Cerebellar cortex (tissue), 1 donor: ENCODE measurements around the gene AMFR.
"Not testable (repeated sequence)": the region's sequence is repeated elsewhere in the genome, so short reads cannot be mapped to it uniquely, and the experiment has no call there.

Source experiments
- DNase-seq: peaks from one replicate; pipeline ENCODE4 v3.0.0-alpha.2; 2015; ENCODE audit warnings: low spot score

AMFR gene

DNA sequence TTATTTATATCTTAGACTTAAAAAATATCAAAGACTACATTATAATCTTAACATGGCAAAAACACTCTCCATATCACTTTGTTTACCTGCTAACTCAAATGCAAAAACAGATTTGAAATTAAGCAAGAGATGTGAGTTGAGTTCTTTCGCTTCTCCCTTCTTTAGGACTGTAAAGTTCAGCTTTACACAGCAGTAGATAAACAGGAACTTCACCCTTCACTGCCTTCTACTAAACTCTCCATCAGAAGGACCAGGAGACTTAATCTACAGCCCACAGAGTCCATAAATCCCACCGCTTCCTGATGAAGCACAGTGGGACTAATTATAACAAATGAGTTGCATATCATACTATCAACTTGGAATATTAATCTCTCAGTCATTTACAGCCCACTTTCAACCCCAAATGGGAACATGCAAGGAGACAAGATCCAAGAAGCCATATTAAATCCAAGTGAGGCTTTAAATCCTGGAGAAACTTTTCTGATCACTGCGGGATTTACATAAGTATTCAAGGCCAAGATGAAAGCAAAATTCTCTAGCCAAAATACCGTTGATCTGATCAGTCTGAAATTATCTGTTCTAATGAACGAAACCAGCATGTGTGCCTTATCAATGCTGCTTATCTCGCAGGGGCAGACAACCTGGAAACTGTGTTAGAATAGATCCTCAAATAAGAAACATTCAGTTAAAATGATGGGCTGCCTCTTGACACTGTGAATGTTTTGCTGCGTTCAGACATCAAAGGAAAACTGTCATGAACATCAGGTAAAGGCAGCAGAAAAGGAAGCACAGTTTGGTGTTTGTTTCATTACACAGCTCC lies 1.6 kb downstream of the AMFR start:
- peak; percentile 25 for DNase-seq

DNA sequence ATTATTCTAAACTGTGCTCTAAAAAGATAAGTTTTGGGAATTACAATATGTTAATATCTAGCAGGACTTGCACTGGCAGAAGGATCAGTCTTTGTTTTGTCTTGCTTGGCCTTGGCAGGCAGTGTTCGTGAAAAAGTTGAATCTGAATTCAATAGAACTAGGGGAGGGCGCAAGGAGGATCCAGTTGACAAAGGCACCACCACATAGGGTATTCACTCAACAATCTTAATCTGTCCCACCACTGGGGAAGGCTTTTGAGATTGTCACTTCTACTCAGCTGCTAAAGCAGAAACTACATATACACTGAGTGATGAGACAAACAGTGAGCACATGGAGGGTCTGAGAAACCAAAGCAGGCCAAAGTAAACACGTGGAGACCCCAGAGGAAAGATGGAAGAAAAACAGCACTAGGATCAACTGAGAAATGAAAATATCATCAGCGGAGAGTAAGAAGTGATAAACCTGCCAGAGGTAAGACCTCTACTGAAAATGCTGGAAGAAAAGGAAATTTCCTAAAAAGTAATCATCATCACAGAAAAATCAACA lies 2.4 kb downstream of the AMFR start:
- no peak for DNase-seq

DNA sequence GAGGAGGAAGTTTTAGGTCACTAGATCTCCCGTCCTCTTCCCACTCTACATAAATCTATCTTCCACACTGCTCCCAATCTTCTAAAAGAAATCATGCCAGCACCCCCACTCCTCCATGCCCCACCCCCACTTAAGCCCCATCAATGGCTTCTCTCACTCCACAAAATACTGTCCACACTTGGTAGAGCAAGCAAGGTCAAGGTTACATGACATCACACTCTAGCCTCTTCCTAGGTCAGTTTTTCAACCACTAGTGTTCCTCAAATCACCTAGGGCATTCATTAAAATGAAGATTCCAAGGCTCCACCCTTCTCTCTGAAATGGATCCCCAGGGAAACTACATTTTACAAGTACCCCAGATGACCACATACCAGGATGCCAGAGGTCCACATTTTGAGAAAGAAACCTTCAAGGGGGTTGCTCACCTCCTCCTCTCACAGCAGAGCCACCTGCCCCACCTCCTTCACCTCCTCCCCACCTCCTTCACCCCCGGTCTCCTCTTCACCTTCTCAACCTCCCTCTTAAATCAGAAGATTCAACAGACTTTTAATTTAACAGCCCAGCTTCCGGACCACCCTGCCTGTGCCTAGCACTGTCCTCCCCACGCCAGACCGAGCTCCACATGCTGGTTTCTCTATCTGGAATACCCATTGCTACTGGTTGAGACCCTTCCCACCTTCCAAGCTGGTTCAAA lies 3.2 kb downstream of the AMFR start:
- DNase-seq, result no peak

DNA sequence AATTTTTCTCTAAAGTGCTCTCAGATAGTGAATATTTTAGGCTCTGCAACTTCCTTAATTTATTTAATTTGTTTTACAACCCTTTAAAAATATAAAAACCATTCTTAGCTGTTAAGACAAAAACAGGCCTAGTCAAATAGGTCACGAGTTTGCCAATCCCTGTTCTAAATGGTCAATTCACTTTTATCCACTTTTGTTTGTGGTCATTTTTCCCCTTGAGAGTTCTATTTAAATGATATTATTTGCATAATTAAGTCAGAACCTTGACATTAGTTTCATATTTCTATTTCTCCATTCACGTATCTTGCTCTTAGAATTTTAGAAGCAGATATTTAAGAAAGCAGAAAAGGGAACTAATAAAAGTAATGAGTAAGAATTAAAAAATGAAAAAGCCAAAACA lies 4.0 kb downstream of the AMFR start:
- DNase-seq, result no peak

DNA sequence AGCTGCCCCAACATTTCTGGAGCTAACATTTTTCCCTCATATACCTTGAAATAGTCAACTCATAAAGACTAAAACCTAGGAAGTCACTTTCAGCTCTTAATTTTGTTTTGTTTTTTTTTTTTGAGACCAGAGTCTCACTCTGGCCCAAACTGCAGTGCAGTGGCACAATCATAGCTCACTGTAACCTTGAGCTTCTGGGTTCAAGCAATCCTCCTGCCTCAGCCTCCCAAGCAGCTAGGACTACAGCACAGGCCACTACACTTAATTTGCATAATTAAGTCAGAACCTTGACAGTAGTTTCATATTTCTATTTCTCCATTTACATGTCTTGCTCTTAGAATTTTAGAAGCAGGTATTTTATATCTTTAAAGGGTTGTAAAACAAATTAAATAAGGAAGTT lies 4.7 kb downstream of the AMFR start:
- no peak for DNase-seq

DNA sequence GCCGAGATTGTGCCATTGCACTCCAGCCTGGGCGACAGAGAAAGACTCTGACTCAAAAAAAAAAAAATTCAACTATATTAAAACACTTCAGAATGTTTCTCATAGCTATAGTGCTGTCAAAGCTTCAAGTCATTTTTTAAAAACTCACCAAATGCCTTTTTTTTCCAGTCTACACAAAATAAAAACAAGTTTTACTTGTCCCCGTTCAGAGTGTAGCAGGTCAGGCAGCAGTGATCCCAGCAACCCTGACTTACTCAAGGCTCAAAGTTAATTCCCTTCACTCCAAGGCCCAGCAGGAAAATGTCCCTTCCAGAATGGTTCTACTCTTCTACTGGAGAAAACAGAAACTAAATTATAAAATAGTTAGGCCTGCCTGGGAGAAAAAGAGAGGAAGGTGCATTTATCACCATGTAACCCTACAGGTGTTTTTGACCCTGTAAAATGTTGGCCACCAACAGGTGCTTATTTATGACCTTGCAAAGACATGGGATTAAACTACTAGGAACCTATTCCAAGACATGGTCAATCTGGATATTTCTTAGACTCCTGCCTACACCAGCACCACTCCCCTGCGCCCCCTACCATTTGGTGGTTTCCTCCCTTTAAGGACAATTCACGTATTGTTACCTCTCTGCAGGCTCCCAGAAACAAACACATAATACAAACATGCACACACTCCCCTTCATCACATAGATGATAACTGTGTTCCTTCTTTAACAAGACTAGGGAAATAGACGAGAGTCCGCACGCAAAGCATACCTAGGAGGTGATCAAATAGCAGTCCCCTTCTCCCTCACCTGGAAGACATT lies 5.4 kb downstream of the AMFR start:
- no peak for DNase-seq

DNA sequence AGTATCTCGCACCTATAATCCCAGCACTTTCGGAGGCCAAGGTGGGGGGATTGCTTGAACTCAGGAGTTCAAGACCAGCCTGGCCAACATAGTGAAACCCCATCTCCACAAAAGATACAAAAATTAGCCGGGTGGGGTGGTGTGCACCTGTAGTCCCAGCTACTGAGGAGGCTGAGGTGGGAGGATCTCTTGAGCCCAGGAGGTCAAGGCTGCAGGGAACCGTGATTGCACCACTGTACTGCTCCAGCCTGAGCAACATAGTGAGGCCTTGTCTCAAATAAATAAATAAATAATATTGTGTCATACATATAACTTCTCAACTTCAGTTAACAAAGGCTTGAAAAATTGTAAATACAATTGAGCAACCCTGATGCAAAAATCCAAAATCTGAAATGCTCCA lies 8.2 kb downstream of the AMFR start:
- no peak for DNase-seq

DNA sequence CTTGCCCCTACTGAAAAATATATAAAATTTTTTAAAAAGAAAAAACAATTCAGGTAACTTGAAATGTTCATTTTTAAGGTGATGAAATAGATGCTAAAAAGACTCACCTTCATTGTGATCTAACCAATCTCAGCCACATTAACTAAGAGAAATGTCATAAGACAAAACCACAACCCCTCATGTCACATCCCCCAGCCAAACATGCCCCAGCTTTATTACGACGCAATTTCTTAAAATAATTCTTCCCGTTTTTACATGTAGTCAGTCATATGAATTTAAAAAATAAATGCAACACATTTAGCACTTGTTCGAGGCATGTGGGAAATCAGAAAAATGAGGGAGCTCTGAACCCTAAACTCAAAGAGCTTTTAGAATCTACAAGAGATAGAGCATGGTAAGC lies 9.5 kb downstream of the AMFR start:
- no peak for DNase-seq

DNA sequence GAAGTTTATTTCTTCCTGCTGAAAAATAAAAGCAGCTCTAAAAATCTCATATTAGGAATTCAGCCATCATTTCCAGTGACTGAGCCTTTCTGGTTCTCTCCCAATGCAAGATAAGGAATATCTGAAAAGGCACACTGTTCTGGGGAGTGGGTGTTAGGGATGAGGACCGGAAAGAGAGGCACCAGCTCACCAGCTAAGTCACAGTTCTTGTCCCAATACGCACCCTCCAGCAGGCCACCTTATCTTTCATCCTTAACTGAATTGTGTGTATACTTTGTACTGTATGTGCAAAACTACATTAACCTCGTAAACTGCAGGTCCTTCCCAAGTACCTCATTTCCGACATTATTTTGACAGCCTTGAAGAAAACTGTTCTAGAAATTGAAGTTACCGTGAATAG lies 11.0 kb downstream of the AMFR start:
- DNase-seq, result no peak

DNA sequence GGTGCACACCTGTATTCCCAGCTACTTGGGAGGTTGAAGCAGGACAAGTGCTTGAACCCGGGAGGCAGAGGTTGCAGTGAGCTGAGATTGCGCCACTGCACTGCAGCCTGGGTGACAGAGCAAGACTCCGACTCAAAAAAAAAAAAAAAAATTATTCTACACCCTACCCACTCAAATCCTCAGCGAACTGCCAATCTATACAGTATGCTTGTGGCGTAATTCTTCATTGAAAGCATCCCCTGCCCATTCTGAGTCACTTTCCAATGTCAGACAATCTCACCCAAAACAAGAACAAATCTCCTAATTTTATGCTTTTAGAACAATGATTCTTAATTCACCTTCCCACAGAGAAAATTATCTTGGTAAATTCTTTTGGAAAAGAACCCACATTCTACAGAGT lies 12.0 kb downstream of the AMFR start:
- DNase-seq, result no peak

DNA sequence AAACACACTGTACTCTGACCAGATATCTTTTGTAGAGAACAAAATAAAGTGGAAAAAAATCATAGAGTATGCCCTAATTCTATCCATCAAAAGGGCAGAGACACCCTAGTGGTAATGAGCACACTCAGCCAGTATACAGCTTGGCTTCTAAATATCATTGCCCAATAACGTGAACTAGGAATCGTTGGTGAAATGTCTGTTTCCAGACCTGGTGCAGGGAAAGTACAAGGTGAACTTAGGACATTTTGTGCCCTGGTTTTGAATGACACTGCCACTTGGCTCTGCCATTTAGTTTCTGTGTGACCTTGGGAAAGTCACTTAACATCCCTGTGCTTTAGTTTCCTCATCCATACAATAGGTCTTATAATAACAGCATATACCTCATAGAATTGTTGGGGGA lies 13.7 kb downstream of the AMFR start:
- DNase-seq, result no peak

DNA sequence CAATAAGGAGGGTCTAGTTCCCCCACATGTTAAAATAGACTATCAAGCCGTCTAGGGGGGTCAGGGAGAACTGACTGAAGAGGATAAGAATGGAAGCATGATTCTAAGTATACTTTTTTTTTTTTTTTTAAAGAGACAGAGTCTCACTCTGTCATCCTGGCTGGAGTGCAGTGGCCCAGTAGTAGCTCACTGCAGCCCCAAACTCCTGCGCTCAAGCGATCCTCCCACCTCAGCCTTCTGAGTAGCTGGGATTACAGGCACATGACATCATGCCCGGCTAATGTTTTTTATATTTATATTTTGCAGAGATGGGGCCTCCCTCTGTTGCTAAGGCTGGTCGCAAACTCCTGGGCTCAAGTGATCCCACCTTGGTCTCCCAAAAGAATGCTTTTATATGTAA lies 14.2 kb downstream of the AMFR start:
- no peak for DNase-seq

DNA sequence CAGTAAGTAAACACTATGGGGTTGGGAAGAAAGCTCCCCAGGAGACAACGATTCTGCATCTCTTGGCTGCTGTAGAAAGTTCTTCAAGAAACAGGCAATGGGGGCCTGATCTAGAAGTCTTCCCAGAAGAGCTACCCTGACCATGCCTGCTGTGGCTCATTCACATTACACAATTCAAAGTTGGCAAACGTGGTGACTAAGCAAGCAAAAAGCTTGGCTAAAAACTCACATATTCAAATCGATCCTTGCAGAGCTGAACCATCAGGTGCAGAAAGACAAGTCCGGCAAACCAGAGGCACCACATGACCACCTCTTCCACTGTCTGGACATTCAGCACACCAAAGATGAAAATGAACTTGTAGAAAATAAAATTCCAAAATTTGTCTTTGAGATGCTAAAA lies 16.1 kb downstream of the AMFR start:
- DNase-seq, result no peak

DNA sequence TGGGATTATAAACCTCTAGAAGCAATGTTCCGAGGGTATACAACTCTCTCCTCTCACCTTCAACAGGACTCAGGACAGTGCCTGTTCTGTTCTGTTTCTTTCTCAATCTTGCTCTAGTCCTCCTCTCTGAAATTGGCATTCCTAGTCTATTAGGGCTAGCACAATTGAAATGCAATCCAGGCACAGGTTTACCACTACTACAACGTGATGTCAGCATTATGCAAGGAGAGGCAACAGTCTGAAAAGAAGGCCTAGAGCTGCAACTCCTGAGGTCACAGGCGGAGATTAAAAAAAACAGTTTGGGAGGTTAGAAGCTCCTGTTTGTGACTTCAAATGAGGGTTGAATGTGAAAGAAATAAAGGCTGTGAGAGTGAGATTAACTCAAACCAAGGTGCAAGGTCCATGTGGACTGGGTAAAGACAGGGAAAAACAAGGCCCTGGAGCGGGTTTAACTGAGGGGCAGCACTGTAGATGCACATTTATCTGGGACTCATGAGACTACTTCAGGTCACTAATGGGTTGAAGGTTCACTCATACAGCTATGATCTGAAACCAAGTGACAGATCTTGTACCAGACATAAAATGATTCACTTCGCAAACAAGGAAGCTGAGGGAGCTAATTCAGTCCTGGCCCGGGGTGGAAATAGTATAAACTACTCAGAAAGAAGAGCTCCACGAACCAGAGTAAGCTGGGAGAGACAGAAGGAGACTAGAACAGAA lies 16.8 kb downstream of the AMFR start:
- DNase-seq, result no peak

DNA sequence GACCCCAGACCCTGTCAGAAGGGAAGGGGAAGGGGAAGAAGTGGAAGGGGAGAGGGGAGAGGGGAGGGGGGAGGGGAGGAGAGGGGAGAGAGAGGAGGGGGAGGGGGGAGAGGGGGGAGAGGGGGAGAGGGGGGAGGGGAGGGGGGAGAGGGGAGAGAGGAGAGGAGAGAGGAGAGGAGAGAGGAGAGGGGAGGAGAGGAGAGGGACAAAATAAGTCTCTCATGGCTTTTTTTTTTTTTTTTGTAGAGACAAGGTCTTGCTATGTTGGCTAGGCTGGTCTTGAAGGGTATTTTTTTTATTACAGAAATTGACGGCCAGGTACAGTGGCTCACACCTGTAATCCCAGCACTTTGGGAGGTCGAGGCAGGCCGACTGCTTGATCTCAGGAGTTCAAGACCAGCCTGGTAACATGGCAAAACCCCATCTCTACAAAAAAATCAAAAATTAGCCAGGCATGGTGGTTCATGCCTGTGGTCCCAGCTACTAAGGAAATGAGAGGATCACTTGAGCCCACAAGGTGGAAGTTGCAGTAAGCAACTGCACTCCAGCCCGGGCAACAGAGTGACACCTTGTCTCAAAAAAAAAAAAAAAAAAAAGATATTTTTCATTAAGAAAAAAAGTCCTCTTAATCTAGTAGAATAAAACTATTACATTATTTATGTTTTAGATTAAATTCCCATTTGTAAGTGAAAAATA lies 19.2 kb downstream of the AMFR start:
- no peak for DNase-seq

DNA sequence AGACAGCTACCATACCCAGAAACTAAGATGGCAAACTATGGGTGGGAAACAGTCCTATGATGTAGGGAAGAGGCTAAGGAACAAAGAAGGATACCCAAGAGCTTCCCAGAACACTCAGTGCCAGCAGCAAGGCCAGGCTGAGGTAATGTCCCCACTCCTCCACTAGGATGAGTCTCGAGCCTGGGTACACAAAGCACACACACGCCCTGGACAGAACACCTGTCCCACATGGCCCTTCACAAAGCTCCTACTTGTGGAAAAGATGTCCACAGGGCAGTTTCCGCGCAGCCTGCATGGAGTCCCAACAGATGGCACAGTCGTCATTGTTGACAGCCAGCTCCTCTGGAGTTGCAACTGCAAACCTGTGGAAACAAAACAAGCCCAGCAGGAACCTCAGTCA lies 23.9 kb downstream of the AMFR start:
- peak; percentile 31 for DNase-seq

DNA sequence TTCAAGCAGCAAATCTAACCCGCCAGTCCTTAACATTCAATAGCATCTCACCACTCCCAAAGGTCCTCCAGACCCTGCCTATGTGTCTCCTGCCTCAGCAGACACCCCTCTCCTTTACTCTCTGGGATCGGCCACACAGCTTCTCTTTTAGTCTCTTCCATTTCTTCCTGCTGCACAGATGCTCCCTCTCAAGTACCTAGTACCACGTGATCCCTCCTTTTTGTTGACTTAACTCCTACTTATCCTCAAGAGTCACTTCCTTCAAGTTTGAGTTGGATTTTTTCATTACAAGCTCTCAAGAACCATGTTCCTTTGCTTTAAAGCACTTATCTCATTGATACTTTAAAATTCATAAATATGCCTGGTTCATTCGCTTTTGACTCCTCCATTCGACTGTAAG lies 24.9 kb downstream of the AMFR start:
- DNase-seq, result no peak

DNA sequence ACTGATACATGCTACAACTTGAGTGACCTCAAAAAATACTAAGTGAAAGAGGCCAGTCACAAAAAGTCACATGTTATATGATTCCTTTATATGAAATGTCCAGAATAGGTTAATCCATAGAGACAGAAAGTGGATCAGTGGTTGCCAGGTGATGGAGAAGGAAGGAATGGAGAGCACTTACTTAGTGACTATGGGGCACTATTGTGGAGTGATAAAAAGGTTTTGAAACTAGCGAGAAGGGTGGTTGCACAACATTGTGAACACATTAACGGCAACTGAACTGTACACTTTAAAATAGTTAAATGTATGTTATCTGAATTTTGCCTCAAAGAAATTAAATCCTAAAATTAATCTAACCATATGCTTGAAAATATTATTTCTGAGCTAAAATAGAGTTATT lies 25.9 kb downstream of the AMFR start:
- no peak for DNase-seq

DNA sequence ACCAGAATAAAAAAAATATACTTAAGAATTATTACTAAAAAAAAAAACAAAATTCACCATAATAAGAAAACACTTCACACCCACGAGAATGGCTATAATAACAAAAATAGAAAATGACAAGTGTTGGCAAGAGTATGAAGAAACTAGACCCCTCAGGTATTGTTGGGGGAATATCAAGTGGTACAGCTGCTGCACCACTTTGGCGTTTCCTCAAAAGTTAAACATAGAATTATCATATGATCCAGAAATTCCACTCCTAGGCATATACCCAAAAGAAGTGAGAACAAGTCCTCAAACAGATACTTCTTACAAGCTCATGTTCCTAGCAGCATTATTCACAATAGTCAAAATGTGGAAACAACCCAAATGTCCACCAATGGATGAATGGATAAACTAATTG lies 26.3 kb downstream of the AMFR start:
- DNase-seq, result no peak

DNA sequence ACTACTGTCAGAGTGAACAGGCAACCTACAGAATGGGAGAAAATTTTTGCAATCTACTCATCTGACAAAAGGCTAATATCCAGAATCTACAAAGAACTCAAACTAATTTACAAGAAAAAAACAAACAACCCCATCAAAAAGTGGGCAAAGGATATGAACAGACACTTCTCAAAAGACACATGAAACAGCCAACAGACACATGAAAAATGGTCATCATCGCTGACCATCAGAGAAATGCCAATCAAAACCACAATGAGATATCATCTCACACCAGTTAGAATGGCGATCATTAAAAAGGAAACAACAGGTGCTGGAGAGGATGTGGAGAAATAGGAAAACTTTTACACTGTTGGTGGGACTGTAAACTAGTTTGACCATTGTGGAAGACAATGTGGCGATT lies 28.6 kb downstream of the AMFR start:
- DNase-seq, result not testable (repeated sequence)

DNA sequence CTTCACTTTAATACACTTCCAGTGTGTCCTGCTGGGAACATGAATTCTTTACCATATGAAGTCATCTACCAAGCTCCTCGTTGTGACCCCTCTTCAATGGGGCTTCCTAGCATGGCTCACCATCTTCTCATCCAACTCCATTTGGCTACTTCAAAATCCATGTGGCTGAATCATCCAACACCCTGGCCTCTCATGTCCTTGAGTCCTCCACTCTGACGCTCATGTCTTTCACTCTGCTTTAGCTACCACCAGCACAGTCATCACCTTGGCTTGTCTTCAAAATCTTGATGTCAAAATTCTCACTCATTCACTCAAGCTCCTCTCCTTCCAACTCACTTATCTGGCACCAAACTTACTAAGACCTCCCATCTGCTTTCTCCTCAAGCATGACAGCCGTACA lies 35.8 kb downstream of the AMFR start:
- no peak for DNase-seq
